Measurements from ENCODE around the gene AGTPBP1. TPM values are rescaled to one million over a fixed set of nuclear protein-coding genes. Genes with fewer than 3 reads are reported as not detected.

Gene AGTPBP1
- total and polyA plus RNA-seq, 8 donors: 3.8 to 12.7 (median 9.1) TPM

DNA sequence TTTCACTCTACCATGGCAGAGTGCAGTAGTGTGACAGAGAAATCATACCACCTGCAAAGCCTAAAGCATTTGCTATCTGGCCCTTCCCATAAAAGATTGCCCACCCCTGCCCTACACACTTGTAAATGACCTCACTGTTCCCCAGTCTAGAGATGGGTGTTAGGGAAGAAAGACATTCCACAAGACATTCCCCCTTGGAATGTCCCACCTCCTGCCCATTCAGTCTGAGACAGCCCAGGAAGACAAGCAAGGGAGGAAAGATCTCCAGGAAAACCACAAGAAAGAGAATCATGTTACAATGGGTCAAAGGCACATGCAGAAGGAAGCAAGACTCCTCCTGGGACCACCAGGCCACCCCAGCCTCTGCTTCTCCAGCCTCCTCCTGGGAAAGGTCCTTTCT is 230.0 kb downstream of the AGTPBP1 start:
- no peaks in the 10 kb centered on the region for H3K36me3 ChIP-seq
- H3K27ac ChIP-seq: no peak overlapping the region
- no peaks in the 10 kb centered on the region for H3K9me3 ChIP-seq
- H3K4me1 ChIP-seq: no peaks in the 10 kb centered on the region
- no peaks in the 10 kb centered on the region for H3K27me3 ChIP-seq
- ATAC-seq: no peak
- FAIRE-seq: no peak
- intact Hi-C loops (cut with DNase I): no loop called here
- no peak overlapping the region for H3K4me3 ChIP-seq
- DNase-seq: no peak
- TF ChIP-seq CTCF (IDR thresholded peaks at IDR 0.05): no peak

- DNase-seq (no peak), FAIRE-seq (no peak), ATAC-seq (no peak)
- H3K9me3 ChIP-seq: no peaks in the 10 kb centered on the region
- 72 to 79% methylated on average over 6 of the region's 6 CpGs for WGBS, 2 donors
- H3K4me3 ChIP-seq: no peak overlapping the region
- H3K4me1 ChIP-seq: no peaks in the 10 kb centered on the region
- no peaks in the 10 kb centered on the region for H3K36me3 ChIP-seq
- H3K27me3 ChIP-seq: no peaks in the 10 kb centered on the region
- no peak for TF ChIP-seq CTCF (IDR thresholded peaks at IDR 0.05)
- H3K27ac ChIP-seq: no peak overlapping the region
- intact Hi-C loops (cut with DNase I): no loop called here
Observed at GRCh38 chr9:85510830-85511504, 230.8 kb downstream of the AGTPBP1 start.

DNA sequence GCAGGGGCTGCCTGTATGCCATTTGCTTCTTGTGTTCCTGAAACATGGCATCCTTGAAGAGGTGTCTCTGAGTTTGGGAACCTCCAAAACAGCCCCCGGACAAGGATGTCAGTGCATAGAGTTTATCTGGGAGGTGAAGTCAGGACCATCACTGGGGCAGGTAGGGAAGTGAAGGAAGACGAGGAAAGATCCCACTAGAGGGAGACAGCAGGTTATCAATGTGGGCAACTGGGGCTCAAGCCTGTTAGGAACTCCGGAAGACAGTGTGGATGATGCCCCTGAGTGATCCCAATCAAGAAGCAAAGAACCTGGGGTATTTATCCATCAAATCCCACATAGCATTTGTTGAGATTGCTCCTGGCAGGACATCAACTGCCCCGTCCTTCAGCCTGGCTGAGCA is 233.1 kb downstream of the AGTPBP1 start:
- Histone ChIP-seq H3K27me3 (no peaks in the 10 kb centered on the region), H3K9me3 (no peaks in the 10 kb centered on the region), H3K27ac (no peak overlapping the region), H3K4me1 (no peaks in the 10 kb centered on the region), H3K4me3 (no peak overlapping the region), H3K36me3 (no peaks in the 10 kb centered on the region)
- DNase-seq (no peak), ATAC-seq (no peak), FAIRE-seq (no peak)
- WGBS, 2 donors: 63 to 82% methylated on average over 4 of the region's 4 CpGs
- intact Hi-C loops (cut with DNase I): no loop called here
- TF ChIP-seq CTCF (IDR thresholded peaks at IDR 0.05): no peak

GRCh38 chr9:85505612-85506011 is 236.1 kb downstream of the AGTPBP1 start:
- TF ChIP-seq CTCF (IDR thresholded peaks at IDR 0.05): no peak
- DNase-seq (no peak), FAIRE-seq (no peak), ATAC-seq (no peak)
- no peak overlapping the region for H3K27ac ChIP-seq
- no peaks in the 10 kb centered on the region for H3K36me3 ChIP-seq
- no peak overlapping the region for H3K4me3 ChIP-seq
- H3K27me3 ChIP-seq: no peaks in the 10 kb centered on the region
- no peaks in the 10 kb centered on the region for H3K9me3 ChIP-seq
- 73 to 85% methylated on average over 7 of the region's 7 CpGs for WGBS, 2 donors
- intact Hi-C loops (cut with DNase I): no loop called here
- H3K4me1 ChIP-seq: no peaks in the 10 kb centered on the region

DNA sequence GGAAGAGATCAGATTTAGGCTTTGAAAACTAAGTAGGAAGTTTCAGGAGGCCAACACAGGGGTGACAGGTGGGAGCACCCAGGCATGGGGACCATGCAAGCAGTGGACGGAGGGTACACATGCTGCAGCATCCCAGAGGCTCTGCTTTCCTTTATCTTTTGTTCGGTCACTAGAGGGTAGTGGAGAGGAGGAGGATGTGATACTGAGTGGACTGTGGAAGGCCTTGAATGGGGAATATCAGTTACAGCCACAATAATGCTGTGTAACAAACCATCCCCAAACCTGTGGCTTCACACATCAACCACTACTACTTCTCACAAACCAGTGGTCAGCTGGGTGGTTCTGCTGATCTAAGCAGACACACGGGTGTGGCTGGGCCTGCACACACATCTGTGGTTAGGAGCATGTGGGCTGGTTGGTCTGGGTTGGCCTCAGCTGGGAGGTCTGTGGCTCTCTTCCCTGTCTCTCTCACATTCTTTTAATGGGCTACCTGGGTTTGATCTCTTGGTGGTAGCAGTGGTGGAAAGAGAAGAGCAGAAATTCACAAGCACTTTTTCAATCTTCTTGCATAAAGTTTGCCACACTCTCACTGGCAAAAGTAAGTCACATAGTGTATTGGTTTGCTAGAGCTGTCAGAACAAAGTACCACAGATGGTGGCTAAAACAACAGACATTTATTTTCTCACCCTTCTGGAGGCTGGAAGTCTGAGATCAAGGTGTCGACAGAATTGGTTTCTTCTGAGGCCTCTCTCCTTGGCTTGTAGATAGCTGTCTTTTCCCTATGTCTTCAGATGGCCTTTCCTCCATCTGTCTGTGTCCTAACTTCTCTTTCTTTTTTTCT is 238.7 kb downstream of the AGTPBP1 start:
- Histone ChIP-seq H3K4me1 (no peaks in the 10 kb centered on the region), H3K4me3 (no peak overlapping the region), H3K27me3 (no peaks in the 10 kb centered on the region), H3K27ac (no peak overlapping the region), H3K36me3 (no peaks in the 10 kb centered on the region), H3K9me3 (no peaks in the 10 kb centered on the region)
- intact Hi-C loops (cut with DNase I): no loop called here
- FAIRE-seq (no peak), ATAC-seq (no peak), DNase-seq (no peak)
- no peak for TF ChIP-seq CTCF (IDR thresholded peaks at IDR 0.05)
- 83 to 91% methylated on average over 4 of the region's 4 CpGs for WGBS, 2 donors
